Keratinocyte (primary cell): ENCODE results near the gene C19orf47. TPM values are rescaled to one million over a fixed set of nuclear protein-coding genes. Genes with fewer than 3 reads are reported as not detected.
A peak's percentile ranks its signal among the peaks of the same experiment; 100 is the strongest.

Source experiments
- DNase-seq: peaks from one replicate; pipeline ENCODE4 v3.0.0-alpha.2; 2011; ENCODE audit warnings: low read depth, missing footprints, low spot score
- FAIRE-seq: peaks from 2 replicates; lab custom pipeline; 2011; peaks lifted over from hg19 to GRCh38; lab: Jason Lieb, UNC
- H2AFZ ChIP-seq: 2 replicates; pipeline ENCODE4 v1.6.0; 2012; ENCODE audit warnings: low read length, control low read depth, inconsistent platforms; ENCODE audit not compliant: control insufficient read depth
- H3K27ac ChIP-seq: 2 replicates; pipeline ENCODE4 v1.5.1; 2011; ENCODE audit warnings: low read length; ENCODE audit not compliant: control insufficient read depth, insufficient read depth
- H3K27me3 ChIP-seq: 3 replicates; pipeline ENCODE4 v1.6.0; 2011; ENCODE audit warnings: low read length; ENCODE audit not compliant: control insufficient read depth, insufficient read depth; ENCODE audit errors: extremely low read depth
- H3K36me3 ChIP-seq, 2 experiments: 2 replicates in 1 of 2; 3 replicates in 1 of 2; pipeline ENCODE4 v1.5.1; 2011; ENCODE audit warnings: low read length in 2 of 2, mild to moderate bottlenecking in 1 of 2; ENCODE audit not compliant: control insufficient read depth in 2 of 2, insufficient read depth in 2 of 2; ENCODE audit errors: extremely low read depth in 1 of 2
- H3K4me1 ChIP-seq: 3 replicates; pipeline ENCODE4 v1.5.1; 2011; ENCODE audit warnings: low read length; ENCODE audit not compliant: control insufficient read depth, insufficient read depth; ENCODE audit errors: extremely low read depth
- H3K4me2 ChIP-seq: 3 replicates; pipeline ENCODE4 v1.6.0; 2011; ENCODE audit warnings: low read depth, low read length; ENCODE audit not compliant: control insufficient read depth, insufficient read depth; ENCODE audit errors: extremely low read depth
- H3K4me3 ChIP-seq, 3 experiments: fragments of 200-600 bp in 1 of 3; sonication (generic) in 1 of 3; 2 replicates in 2 of 3; 3 replicates in 1 of 3; pipeline ENCODE4 v1.5.1; 2011 to 2016; ENCODE audit warnings: low read length in 3 of 3, mild to moderate bottlenecking in 3 of 3, control low read depth in 2 of 3, inconsistent platforms in 1 of 3, low read depth in 1 of 3, mixed read lengths in 1 of 3, mixed run types in 1 of 3, moderate library complexity in 1 of 3; ENCODE audit not compliant: control insufficient read depth in 2 of 3, insufficient read depth in 2 of 3; ENCODE audit errors: extremely low read depth in 1 of 3
- H3K79me2 ChIP-seq: 2 replicates; pipeline ENCODE4 v1.6.0; 2012; ENCODE audit warnings: low read length; ENCODE audit not compliant: control insufficient read depth, insufficient read depth
- H3K9ac ChIP-seq: 3 replicates; pipeline ENCODE4 v1.6.0; 2011; ENCODE audit warnings: low read length; ENCODE audit not compliant: control insufficient read depth, insufficient read depth; ENCODE audit errors: extremely low read depth
- H3K9me1 ChIP-seq: 3 replicates; pipeline ENCODE4 v1.6.0; 2011; ENCODE audit warnings: low read length; ENCODE audit not compliant: control insufficient read depth, insufficient read depth; ENCODE audit errors: extremely low read depth
- H3K9me3 ChIP-seq: 2 replicates; pipeline ENCODE4 v1.5.1; 2012; ENCODE audit warnings: low read depth, low read length; ENCODE audit not compliant: control insufficient read depth
- H4K20me1 ChIP-seq: 3 replicates; pipeline ENCODE4 v1.6.0; 2011; ENCODE audit warnings: low read length; ENCODE audit not compliant: control insufficient read depth, insufficient read depth; ENCODE audit errors: extremely low read depth
- EZH2 ChIP-seq: IDR thresholded peaks from one replicate; pipeline ENCODE4 v1.6.1; 2012; ENCODE audit warnings: inconsistent platforms, mild to moderate bottlenecking, low read length, moderate library complexity
- dilution Hi-C: fragments of 300-500 bp; cut with MboI; formaldehyde crosslinking; loops from one replicate; pipeline ENCODE4 v1.7.0; 2020; ENCODE audit warnings: low sequenced_read_pairs; ENCODE audit not compliant: extremely low pct_ligation_motif_present
- polyA plus RNA-seq, 5 experiments: library from polyadenylated mRNA; depleted of rRNA in 3 of 5; stranded (reverse) in 3 of 5; stranded (forward) in 1 of 5; unstranded in 1 of 5; fragments of >200 nt; gene quantifications; 1 replicate in 1 of 5; 2 replicates in 3 of 5; 3 replicates in 1 of 5; pipeline versions ENCODE4 v1.2.1 to v1.2.3, GENCODE V29; 2011 to 2012; ENCODE audit warnings: missing spikeins in 2 of 5, low read depth in 1 of 5, low replicate concordance in 1 of 5
- TF ChIP-seq, protein P1 (sequence below), 3 experiments: IDR thresholded peaks in 1 of 3; conservative IDR thresholded peaks in 1 of 3; optimal IDR thresholded peaks in 1 of 3; 2 replicates in 2 of 3; 3 replicates in 1 of 3; pipeline versions ENCODE3 to v1.5.1; 2011; ENCODE audit warnings: low read length in 3 of 3, mild to moderate bottlenecking in 3 of 3, moderate library complexity in 2 of 3, control low read depth in 1 of 3, inconsistent platforms in 1 of 3; ENCODE audit not compliant: insufficient read depth in 2 of 3; ENCODE audit errors: extremely low read depth in 1 of 3

The C19orf47 gene
- polyA plus RNA-seq, 1 donor (not counting 4 experiments of a cell fraction or from before 2014, with no cell fraction given) = 13.3 TPM

DNA sequence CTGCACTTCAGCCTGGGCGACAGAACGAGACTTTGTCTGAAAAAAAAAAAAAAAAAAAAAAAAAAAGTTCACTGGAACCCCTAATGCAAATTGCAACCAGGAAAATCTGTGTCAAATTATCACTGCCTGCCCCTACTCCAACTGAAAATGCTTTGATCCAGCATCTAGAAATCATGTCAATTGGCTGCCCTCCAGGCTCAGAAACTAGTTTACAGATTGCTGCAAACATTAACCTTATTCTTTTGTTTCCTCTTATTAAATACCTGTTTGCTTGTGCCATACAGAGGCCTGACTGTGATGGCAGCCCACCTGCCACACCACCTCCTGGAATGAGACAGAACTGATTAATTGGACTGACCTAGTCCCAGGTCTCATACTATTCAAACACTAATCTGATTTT is 44.4 kb downstream of the C19orf47 start:
- Histone ChIP-seq H3K27ac (no peak overlapping the region), H3K9me3 (no peaks in the 10 kb centered on the region)
- dilution Hi-C loops = no loop called here

DNA sequence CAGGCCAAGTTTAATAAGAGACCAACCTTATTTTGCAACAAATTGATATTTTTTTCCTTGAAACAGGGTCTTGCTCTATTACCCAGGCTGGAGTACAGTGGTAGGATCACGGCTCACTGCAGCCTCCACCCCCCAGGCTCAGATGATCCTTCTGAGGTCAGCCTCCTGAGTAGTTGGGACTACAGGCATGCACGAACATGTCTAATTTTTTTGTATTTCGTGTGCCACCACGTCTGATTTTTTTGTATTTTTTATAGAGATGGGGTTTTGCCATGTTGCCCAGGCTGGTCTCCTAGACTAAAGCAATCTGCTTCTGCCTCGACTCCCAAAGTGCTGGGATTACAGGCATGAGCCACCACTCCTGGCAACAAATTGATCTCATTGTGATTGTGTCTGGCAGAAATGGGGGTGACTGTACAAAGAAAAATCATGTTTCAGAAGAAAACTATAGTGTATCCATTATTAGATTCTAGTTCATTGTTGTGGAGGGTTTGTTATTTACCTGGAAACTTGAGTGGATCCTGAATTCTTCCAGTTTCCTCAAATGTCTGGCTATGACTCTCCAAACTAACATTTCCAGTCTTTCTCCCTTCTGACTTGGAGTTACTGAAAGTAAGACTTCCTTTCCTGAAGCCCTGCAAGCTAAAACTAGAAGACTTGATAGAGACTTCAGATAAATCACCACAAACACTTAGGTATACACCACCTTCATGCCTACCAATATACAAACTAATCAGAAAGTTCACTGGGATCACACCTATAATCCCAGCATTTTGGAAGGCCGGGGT is 45.8 kb downstream of the C19orf47 start:
- H3K27me3 ChIP-seq = no peaks in the 10 kb centered on the region
- peak overlapping the region; percentile 10 for H3K9ac ChIP-seq
- peak overlapping the region; percentile 31 for H2AFZ ChIP-seq
- no peak for TF ChIP-seq EZH2
- TF ChIP-seq, protein P1, sequence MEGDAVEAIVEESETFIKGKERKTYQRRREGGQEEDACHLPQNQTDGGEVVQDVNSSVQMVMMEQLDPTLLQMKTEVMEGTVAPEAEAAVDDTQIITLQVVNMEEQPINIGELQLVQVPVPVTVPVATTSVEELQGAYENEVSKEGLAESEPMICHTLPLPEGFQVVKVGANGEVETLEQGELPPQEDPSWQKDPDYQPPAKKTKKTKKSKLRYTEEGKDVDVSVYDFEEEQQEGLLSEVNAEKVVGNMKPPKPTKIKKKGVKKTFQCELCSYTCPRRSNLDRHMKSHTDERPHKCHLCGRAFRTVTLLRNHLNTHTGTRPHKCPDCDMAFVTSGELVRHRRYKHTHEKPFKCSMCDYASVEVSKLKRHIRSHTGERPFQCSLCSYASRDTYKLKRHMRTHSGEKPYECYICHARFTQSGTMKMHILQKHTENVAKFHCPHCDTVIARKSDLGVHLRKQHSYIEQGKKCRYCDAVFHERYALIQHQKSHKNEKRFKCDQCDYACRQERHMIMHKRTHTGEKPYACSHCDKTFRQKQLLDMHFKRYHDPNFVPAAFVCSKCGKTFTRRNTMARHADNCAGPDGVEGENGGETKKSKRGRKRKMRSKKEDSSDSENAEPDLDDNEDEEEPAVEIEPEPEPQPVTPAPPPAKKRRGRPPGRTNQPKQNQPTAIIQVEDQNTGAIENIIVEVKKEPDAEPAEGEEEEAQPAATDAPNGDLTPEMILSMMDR (optimal IDR thresholded peaks at IDR 0.05 in 1 of 3, IDR thresholded peaks at IDR 0.05 in 1 of 3, conservative IDR thresholded peaks at IDR 0.05 in 1 of 3; ENCODE audit: extremely low read depth in 1 of 3, insufficient read depth in 2 of 3, low read length in 3 of 3) = no peak
- H3K9me3 ChIP-seq = no peaks in the 10 kb centered on the region
- peak overlapping the region in 1 of 3 experiments; percentile 1 for H3K4me3 ChIP-seq
- dilution Hi-C loops = no loop called here
- FAIRE-seq = peak; percentile 75
- no peaks in the 10 kb centered on the region for H4K20me1 ChIP-seq
- H3K4me2 ChIP-seq = peak overlapping the region; percentile 47
- no peaks in the 10 kb centered on the region for H3K9me1 ChIP-seq
- DNase-seq = no peak
- H3K79me2 ChIP-seq = no peaks in the 10 kb centered on the region
- peak overlapping the region; percentile 37 for H3K27ac ChIP-seq
- peaks cover 25% of the 10 kb centered on the region for H3K4me1 ChIP-seq
- no peaks in the 10 kb centered on the region for H3K36me3 ChIP-seq

More for the DNA sequence above, 44.4 kb downstream of the C19orf47 start:
- no peaks in the 10 kb centered on the region for H4K20me1 ChIP-seq
- no peaks in the 10 kb centered on the region for H3K36me3 ChIP-seq
- no peaks in the 10 kb centered on the region for H3K9me1 ChIP-seq
- no peak overlapping the region for H3K4me3 ChIP-seq
- no peak for TF ChIP-seq EZH2
- TF ChIP-seq, protein P1 (optimal IDR thresholded peaks at IDR 0.05 in 1 of 3, IDR thresholded peaks at IDR 0.05 in 1 of 3, conservative IDR thresholded peaks at IDR 0.05 in 1 of 3; ENCODE audit: extremely low read depth in 1 of 3, insufficient read depth in 2 of 3, low read length in 3 of 3) = no peak
- H3K79me2 ChIP-seq = no peaks in the 10 kb centered on the region
- H3K4me2 ChIP-seq = no peak overlapping the region
- peaks cover 25% of the 10 kb centered on the region for H3K4me1 ChIP-seq
- H2AFZ ChIP-seq = no peak overlapping the region
- DNase-seq (no peak), FAIRE-seq (no peak)
- no peaks in the 10 kb centered on the region for H3K27me3 ChIP-seq
- no peak overlapping the region for H3K9ac ChIP-seq
